Fibroblast of skin of scalp (primary cell): ENCODE measurements around the gene ADCK2.
"Not testable (repeated sequence)": the region's sequence is repeated elsewhere in the genome, so short reads cannot be mapped to it uniquely, and the experiment has no call there.

Experiments
- DNase-seq: peaks from one replicate; pipeline ENCODE4 v3.0.0-alpha.2; 2013

Gene ADCK2

GRCh38 chr7:140646931-140647647 lies 25.7 kb upstream of the ADCK2 start:
- peak; percentile 54 for DNase-seq

- peak; percentile 50 for DNase-seq
Measured at GRCh38 chr7:140649556-140650205, 23.1 kb upstream of the ADCK2 start.

DNA sequence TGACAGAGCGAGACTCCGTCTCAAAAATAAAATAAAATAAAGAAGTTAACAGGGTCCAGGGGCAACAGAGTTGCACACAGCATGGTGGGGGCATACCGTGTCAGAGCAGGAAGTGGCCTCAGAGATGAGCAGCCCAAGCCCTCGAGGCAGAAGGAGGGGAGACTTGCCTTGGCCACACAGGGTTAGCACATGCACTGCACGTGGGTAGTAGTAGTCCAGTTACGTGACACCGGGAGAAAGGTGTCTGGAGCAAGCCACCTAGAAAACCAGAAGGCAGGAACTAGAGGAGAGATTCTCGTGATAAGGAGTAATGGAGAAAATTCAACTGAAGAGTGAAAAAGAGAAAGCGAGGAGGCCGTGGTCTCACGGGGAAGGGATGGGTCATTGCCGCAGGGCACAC lies 22.4 kb upstream of the ADCK2 start:
- DNase-seq, result no peak

GRCh38 chr7:140653319-140654108 lies 19.2 kb upstream of the ADCK2 start:
- peak; percentile 84 for DNase-seq

DNA sequence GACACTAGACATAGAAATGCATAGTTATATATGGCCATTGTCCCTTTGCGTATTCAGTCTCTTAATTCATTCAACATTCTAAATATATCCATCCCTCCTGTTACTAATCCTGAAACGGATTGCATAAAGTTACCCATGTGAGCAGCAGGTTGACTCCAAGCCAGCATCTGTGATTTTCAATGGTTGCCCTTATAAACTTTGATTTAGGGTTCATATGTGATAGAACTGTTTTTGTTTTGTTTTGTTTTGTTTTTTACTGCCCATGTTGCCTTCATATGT lies 18.7 kb upstream of the ADCK2 start:
- DNase-seq, result no peak

GRCh38 chr7:140654661-140655060 lies 18.1 kb upstream of the ADCK2 start:
- DNase-seq, result no peak

DNA sequence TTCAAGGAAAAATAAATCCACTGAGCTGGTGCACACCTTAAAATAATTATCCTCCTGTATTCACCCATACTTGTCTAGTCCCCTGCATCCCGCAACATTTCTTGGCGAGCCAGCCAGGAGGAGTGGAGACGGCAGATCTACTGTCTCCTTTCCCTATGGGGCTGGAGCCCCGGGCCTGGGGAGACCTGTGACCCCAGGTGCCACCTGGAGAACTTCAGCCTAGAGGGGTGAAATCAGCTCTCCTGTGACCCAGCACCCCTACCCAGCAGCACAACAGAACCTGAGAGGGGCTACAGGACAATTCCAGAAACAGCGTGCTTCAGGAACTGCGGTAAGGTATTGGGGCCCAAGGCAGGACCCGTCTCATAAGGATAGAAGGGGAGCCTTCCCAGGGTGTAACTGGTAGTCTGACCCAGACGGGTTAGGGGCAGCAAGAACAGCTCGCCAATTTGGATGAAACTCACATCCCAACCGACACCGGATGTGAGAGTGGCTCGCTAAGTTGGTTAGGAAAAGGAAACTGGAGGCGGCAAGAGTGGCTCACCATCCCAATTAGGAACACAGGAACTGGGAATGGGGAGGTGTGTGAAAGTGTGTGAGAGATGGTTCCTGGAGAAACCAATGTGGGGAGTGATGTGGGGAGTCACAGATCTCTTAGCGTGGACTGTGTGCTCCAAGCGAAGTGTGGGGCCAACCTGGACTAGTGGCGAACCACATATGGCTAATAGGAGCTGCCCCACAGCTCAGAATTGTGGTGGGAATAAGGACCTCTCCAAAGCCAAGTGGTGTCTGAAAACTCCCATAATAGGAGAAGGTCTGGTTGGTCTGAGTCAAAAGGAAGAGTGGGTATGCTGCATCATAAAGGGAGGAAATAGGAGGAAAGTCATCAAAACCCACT lies 17.0 kb upstream of the ADCK2 start:
- no peak for DNase-seq

- DNase-seq, result peak; percentile 64
Measured at GRCh38 chr7:140656548-140657515, 15.9 kb upstream of the ADCK2 start.

DNA sequence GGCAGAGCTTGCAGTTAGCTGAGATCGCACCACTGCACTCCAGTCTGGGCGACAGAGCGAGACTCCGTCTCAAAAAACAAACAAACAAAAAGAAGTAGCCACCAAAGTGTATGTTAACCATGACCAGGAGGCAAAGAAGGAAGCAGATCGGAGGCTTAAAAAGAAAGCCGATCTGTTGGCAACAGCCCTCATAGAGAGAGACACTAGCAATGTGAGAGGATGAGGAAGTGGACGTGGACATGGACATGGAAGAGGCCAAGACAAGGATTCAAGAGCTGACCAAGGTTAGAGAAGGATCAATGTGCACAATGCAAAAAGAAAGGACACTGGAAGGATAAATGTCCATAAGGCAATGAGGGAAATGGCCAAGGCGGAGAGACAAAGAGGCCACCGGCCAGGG lies 14.9 kb upstream of the ADCK2 start:
- DNase-seq, result no peak

GRCh38 chr7:140659856-140660255 lies 12.9 kb upstream of the ADCK2 start:
- DNase-seq, result peak; percentile 60

GRCh38 chr7:140661124-140661523 lies 11.6 kb upstream of the ADCK2 start:
- no peak for DNase-seq

GRCh38 chr7:140662938-140663337 lies 9.8 kb upstream of the ADCK2 start:
- DNase-seq, result not testable (repeated sequence)

GRCh38 chr7:140667476-140667875 lies 5.3 kb upstream of the ADCK2 start:
- no peak for DNase-seq

DNA sequence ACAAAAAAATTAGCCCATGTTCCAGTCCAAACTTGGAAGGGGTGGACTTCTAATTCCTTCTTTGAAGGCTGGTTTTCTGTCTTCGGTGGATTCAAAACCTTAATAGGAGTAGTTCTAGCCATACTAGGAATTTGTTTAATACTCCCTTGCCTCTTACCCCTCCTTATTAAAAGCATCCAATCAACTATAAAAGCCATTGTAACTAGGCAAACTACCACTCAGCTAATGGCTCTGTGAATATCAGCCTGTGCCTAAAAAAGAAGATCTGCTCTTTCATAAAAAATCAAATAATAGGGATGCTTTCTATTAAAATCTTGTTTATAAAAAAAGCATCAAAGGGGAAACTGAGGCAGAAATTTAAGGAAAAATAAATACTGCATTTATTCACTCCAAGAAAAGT lies 4.1 kb upstream of the ADCK2 start:
- DNase-seq, result no peak

GRCh38 chr7:140669352-140669751 lies 3.4 kb upstream of the ADCK2 start:
- DNase-seq, result no peak

DNA sequence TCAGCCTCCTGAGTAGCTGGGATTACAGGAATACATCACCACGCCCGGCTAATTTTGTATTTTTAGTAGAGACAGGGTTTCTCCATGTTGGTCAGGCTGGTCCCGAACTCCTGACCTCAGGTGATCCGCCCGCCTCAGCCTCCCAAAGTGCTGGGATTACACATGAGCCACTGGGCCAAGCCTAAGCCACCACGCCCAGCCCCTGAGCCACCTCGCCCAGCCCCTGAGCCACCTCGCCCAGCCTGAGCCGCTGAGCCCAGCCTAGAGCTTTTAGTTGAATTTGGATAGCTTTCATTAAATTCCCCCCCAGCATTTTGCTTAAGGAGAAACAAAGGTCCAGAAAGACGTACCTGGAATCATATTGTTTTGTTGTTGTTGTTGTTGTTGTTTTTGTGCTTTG lies 2.9 kb upstream of the ADCK2 start:
- not testable (repeated sequence) for DNase-seq

DNA sequence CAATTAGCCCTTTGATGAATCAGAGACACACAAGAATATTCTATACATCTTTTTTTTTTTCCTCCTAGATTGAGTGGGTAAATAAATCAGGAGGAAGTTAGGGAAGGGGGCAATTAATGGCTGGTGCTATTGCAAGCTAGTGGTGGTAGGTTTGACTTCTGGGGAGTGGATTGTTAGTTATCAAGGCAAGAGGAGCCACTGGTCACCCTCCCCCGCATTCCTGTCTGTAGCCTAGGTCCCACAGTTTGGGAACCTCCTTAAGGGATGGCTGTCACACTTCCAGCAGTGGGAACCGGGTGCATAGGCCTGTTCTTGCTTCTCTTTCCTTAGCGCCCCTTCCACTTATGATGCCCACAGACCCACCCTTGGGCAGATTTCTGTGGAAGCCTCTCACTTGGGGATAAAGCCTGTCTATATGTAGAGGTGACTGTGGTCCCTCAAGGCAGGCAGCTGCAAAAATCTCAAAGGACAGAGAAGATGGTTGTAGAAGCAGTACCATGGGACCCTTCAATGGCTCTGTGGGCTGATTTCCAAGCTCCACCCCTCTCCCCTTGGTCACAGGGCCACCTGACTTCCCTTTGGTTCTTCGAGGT lies 2.3 kb upstream of the ADCK2 start:
- no peak for DNase-seq

GRCh38 chr7:140671966-140672365 lies 779 bp upstream of the ADCK2 start:
- no peak for DNase-seq

- no peak for DNase-seq
Measured at GRCh38 chr7:140673063-140673773, 473 bp downstream of the ADCK2 start.

DNA sequence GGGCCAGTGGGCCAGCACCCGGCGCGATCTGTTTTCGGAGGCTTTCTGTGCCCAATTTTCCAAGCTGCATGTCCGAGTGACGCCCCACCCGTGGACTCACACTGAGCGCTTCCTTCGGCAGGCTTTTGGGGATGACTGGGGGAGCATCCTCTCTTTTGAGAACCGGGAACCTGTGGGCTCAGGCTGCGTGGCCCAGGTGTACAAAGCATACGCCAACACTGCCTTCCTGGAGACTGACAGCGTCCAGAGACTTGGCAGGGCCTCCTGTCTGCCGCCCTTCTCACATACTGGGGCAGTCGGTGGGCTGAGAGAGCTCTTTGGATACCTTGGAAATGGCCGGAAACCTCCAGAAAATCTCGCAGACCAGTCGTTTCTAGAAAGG lies 1.0 kb downstream of the ADCK2 start:
- no peak for DNase-seq
